Stimulated activated CD4-positive, alpha-beta T cell treated with anti-CD3 and anti-CD28 coated beads, Interleukin-15, amount 100 ng/mL, for 24 hours (primary cell): ENCODE results near the gene S100A11.
A peak's percentile ranks its signal among the peaks of the same experiment; 100 is the strongest.
"Not testable (repeated sequence)": the region's sequence is repeated elsewhere in the genome, so short reads cannot be mapped to it uniquely, and the experiment has no call there.

ENCODE experiments used
- DNase-seq: peaks from one replicate; pipeline ENCODE4 v3.0.0-alpha.2; 2020

The S100A11 gene

GRCh38 chr1:152036267-152037216 is at the start of gene S100A11:
TSS of gene S100A11 (minus strand) at chr1:152037004. CDS start at chr1:152036915, 89 bp downstream.
- peak; percentile 93 for DNase-seq

- DNase-seq, result no peak
Measured at GRCh38 chr1:152084853-152085252, 48.0 kb upstream of the S100A11 start.

- not testable (repeated sequence) for DNase-seq
Measured at GRCh38 chr1:152081026-152081425, 44.2 kb upstream of the S100A11 start.

- DNase-seq, result not testable (repeated sequence)
Measured at GRCh38 chr1:152080494-152080893, 43.7 kb upstream of the S100A11 start.

GRCh38 chr1:152078831-152079441 is 42.1 kb upstream of the S100A11 start:
- no peak for DNase-seq

- no peak for DNase-seq
Measured at GRCh38 chr1:152072311-152072710, 35.5 kb upstream of the S100A11 start.

GRCh38 chr1:152071123-152071522 is 34.3 kb upstream of the S100A11 start:
- DNase-seq, result no peak

- no peak for DNase-seq
Measured at GRCh38 chr1:152067929-152068328, 31.1 kb upstream of the S100A11 start.

GRCh38 chr1:152067150-152067549 is 30.3 kb upstream of the S100A11 start:
- no peak for DNase-seq

- DNase-seq, result no peak
Measured at GRCh38 chr1:152061952-152062351, 25.1 kb upstream of the S100A11 start.

GRCh38 chr1:152053375-152053774 is 16.6 kb upstream of the S100A11 start:
- no peak for DNase-seq

- peak; percentile 90 for DNase-seq
Measured at GRCh38 chr1:152052606-152053005, 15.8 kb upstream of the S100A11 start.

GRCh38 chr1:152050886-152051675 is 14.3 kb upstream of the S100A11 start:
- DNase-seq, result no peak

GRCh38 chr1:152049291-152050083 is 12.7 kb upstream of the S100A11 start:
- DNase-seq, result no peak

- DNase-seq, result peak; percentile 75
Measured at GRCh38 chr1:152048416-152049009, 11.7 kb upstream of the S100A11 start.

- peak; percentile 93 for DNase-seq
Measured at GRCh38 chr1:152047730-152048415, 11.1 kb upstream of the S100A11 start.

GRCh38 chr1:152047413-152047729 is 10.6 kb upstream of the S100A11 start:
- DNase-seq, result no peak

- DNase-seq, result no peak
Measured at GRCh38 chr1:152044386-152044785, 7.6 kb upstream of the S100A11 start.

- DNase-seq, result no peak
Measured at GRCh38 chr1:152043870-152044269, 7.1 kb upstream of the S100A11 start.

GRCh38 chr1:152042030-152042429 is 5.2 kb upstream of the S100A11 start:
- no peak for DNase-seq

GRCh38 chr1:152039886-152040285 is 3.1 kb upstream of the S100A11 start:
- DNase-seq, result no peak

- no peak for DNase-seq
Measured at GRCh38 chr1:152039461-152039860, 2.7 kb upstream of the S100A11 start.
